ENCODE results near the gene SNX14. TPM values are rescaled to one million over a fixed set of nuclear protein-coding genes. Genes with fewer than 3 reads are reported as not detected.

The SNX14 gene
- total RNA-seq, 1 experiment from 2014 or later: 84.8 TPM

DNA sequence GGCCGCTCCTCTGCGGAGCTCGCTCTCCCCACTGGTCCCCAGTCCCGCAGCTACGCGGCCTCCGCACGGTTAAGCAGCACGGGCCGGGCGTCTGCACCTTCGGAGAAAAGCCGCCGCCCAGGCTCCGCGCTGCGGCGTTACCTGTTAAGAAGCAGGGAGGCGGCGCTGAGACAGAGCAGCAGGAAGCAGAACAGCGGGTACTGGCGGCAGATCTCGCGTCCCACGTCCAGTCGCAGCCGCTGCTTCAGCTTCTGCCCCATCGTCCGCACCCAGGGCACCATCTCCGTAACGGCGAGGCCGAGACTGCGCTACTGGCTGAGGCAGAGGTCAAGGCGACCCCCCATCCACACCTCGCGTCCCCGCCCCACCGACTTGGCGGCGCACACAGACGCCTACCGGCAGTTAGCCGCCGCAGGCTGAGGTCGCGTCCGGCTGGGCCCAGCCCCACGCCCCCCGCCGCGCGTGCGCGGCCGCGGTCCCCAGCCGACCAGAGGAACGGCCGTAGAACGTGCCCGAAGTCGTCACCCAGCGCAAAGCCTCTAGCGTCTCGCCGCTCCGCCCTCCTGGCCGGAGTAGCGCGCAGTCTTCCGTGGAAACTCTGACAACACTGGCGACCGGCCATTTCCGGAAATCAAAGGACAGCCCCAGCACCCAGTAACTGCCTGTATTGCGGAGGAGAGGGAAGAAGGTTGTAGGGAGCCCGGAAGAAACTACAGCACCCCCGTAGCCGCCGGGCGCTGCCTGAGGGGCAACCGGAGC lies at the start of gene SNX14 (continued):
- TF ChIP-seq FOSL1 (IDR thresholded peaks at IDR 0.05; ENCODE audit: low read depth): peak; percentile 62

DNA sequence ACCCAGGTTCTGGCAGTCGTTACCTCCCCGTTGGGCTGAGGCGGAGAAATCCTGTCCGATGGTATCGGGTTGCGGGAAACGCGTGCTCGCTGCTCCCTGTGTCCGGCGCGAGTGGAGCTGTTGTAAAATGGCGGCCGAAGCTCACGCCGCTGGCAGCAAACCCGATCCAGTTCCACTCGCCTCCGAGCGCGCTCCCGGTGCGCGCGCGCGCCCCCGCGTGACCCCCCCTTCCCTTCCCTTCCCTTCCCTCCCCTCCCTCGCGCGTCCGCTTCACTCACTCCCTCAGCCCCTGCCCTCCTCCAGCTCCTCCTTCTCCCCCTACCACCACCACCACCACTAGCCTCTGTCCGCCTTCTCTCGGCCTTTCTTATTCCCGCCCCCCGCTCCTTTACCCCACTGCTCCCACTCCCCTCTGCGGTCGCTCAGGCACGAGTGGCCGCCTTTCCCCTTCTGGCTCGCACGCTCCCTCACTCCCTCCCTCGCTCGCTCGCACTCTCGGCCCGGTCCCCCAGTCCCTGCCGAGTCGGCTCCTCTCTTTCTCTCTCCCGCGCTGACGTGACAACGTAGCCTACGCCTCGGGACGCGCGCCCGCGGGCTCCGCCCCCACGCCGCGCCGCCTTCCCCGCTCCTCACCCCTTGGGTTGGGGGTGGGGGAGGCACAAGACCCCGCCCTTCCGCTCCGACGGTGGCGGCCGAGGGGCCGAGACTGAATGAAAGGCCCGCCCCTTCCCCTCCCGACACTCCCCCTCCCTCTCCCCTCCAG lies 49.3 kb upstream of the SNX14 start, which contains the start of gene SYNCRIP:
Gene SYNCRIP (minus strand): TSS at position 113 of the 763 bp plus-strand sequence. CDS start 1,447 bp downstream, outside the sequence.
- H3K79me2 ChIP-seq (ENCODE audit: insufficient read depth, low read length): peaks cover 51% of the 10 kb centered on the region
- intact Hi-C loops (cut with micrococcal nuclease): loop anchor here (1.0 kb wide), 1 partner anchor 35 kb away; no protein-coding TSS in a partner anchor
- TF ChIP-seq RAD21 (IDR thresholded peaks at IDR 0.05; ENCODE audit: low read depth) (no peak), POLR2A (IDR thresholded peaks at IDR 0.05; ENCODE audit: borderline replicate concordance, extremely low read depth, insufficient read depth, insufficient read length) (peak; percentile 87), SRF (IDR thresholded peaks at IDR 0.05; ENCODE audit: low read depth) (no peak), SIN3A (IDR thresholded peaks at IDR 0.05; ENCODE audit: low read depth) (peak; percentile 80), SP1 (IDR thresholded peaks at IDR 0.05; ENCODE audit: low read depth) (peak; percentile 76), YY1 (IDR thresholded peaks at IDR 0.05; ENCODE audit: extremely low read depth, insufficient replicate concordance, low read depth, low read length) (peak; percentile 79), CBX3 (IDR thresholded peaks at IDR 0.05; ENCODE audit: low read depth) (no peak; the same call in 1 of the 2 replicates), ZFX (IDR thresholded peaks at IDR 0.05) (no peak), POLR2AphosphoS5 (IDR thresholded peaks at IDR 0.05; ENCODE audit: low read depth, low read length) (peak; percentile 90), EZH2phosphoT487 (IDR thresholded peaks at IDR 0.05; ENCODE audit: borderline replicate concordance) (no peak), FOSL1 (IDR thresholded peaks at IDR 0.05; ENCODE audit: low read depth) (no peak), EGR1 (IDR thresholded peaks at IDR 0.05; ENCODE audit: low read depth) (peak; percentile 82), JUND (IDR thresholded peaks at IDR 0.05) (peak; percentile 19; the same call in 1 of the 2 replicates)
- TF ChIP-seq, protein P1, sequence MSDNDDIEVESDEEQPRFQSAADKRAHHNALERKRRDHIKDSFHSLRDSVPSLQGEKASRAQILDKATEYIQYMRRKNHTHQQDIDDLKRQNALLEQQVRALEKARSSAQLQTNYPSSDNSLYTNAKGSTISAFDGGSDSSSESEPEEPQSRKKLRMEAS (IDR thresholded peaks at IDR 0.05): peak; percentile 54; the same call in 1 of the 2 replicates
- TF ChIP-seq, protein P2, sequence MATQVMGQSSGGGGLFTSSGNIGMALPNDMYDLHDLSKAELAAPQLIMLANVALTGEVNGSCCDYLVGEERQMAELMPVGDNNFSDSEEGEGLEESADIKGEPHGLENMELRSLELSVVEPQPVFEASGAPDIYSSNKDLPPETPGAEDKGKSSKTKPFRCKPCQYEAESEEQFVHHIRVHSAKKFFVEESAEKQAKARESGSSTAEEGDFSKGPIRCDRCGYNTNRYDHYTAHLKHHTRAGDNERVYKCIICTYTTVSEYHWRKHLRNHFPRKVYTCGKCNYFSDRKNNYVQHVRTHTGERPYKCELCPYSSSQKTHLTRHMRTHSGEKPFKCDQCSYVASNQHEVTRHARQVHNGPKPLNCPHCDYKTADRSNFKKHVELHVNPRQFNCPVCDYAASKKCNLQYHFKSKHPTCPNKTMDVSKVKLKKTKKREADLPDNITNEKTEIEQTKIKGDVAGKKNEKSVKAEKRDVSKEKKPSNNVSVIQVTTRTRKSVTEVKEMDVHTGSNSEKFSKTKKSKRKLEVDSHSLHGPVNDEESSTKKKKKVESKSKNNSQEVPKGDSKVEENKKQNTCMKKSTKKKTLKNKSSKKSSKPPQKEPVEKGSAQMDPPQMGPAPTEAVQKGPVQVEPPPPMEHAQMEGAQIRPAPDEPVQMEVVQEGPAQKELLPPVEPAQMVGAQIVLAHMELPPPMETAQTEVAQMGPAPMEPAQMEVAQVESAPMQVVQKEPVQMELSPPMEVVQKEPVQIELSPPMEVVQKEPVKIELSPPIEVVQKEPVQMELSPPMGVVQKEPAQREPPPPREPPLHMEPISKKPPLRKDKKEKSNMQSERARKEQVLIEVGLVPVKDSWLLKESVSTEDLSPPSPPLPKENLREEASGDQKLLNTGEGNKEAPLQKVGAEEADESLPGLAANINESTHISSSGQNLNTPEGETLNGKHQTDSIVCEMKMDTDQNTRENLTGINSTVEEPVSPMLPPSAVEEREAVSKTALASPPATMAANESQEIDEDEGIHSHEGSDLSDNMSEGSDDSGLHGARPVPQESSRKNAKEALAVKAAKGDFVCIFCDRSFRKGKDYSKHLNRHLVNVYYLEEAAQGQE (IDR thresholded peaks at IDR 0.05; ENCODE audit: low read depth): no peak
- TF ChIP-seq, protein P3, sequence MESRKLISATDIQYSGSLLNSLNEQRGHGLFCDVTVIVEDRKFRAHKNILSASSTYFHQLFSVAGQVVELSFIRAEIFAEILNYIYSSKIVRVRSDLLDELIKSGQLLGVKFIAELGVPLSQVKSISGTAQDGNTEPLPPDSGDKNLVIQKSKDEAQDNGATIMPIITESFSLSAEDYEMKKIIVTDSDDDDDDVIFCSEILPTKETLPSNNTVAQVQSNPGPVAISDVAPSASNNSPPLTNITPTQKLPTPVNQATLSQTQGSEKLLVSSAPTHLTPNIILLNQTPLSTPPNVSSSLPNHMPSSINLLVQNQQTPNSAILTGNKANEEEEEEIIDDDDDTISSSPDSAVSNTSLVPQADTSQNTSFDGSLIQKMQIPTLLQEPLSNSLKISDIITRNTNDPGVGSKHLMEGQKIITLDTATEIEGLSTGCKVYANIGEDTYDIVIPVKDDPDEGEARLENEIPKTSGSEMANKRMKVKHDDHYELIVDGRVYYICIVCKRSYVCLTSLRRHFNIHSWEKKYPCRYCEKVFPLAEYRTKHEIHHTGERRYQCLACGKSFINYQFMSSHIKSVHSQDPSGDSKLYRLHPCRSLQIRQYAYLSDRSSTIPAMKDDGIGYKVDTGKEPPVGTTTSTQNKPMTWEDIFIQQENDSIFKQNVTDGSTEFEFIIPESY (IDR thresholded peaks at IDR 0.05; ENCODE audit: extremely low read depth, insufficient replicate concordance, low read length): no peak

More for the DNA sequence above, 49.3 kb upstream of the SNX14 start, which contains the start of gene SYNCRIP:
- peak within 1 kb of the TSS; percentile 89 for H3K4me2 ChIP-seq (ENCODE audit: low read length)
- CTCF ChIA-PET: interaction anchor here (1.9 kb wide), 1 partner anchor 17 kb away, joined by 10 read pairs; no protein-coding TSS in a partner anchor
- H3K4me3 ChIP-seq (replicated peaks in 1 of 2; ENCODE audit: low read depth in 1 of 2, low read length in 2 of 2): peak within 1 kb of the TSS; percentile 98 to 99
- H3K9me2 ChIP-seq (ENCODE audit: insufficient read depth): no peaks in the 10 kb centered on the region
- RAD21 ChIA-PET (ENCODE audit: low non-redundant PET in 1 of 2, low total read pairs in 2 of 2, uncharacterized antibody in 2 of 2, unreplicated experiment in 2 of 2): interaction anchor here in 1 of 2 experiments (0.6 to 1.2 kb wide), 2 partner anchors 36 to 45 kb away, joined by 3 to 5 read pairs; no protein-coding TSS in a partner anchor
- H3K4me1 ChIP-seq (ENCODE audit: control insufficient read depth in 1 of 2, insufficient read depth in 2 of 2, low read length in 2 of 2): peaks cover 9 to 35% of the 10 kb centered on the region in 2 experiments; a peak in 3 of 4 replicates
- no peaks in the 10 kb centered on the region for H3K27me3 ChIP-seq (ENCODE audit: insufficient read depth, low read length)
- DNase-seq (ENCODE audit: low read depth, low spot score) (peak; percentile 94), ATAC-seq (peak; percentile 81)
- BruUV-seq (replicated peaks): no TSS peak
- H4K20me1 ChIP-seq (ENCODE audit: insufficient read depth): peaks cover 32% of the 10 kb centered on the region
- H3K9me3 ChIP-seq (ENCODE audit: control insufficient read depth in 1 of 2, insufficient read depth in 1 of 2, low read depth in 1 of 2, low read length in 2 of 2): no peaks in the 10 kb centered on the region
- peaks cover 20 to 40% of the 10 kb centered on the region in 2 experiments for H3K36me3 ChIP-seq (ENCODE audit: control insufficient read depth in 1 of 2, insufficient read depth in 2 of 2, low read length in 2 of 2)
- peak within 1 kb of the TSS; percentile 99 for H3K27ac ChIP-seq (ENCODE audit: low read depth, low read length)
- no peak within 1 kb of the TSS for H2AFZ ChIP-seq (ENCODE audit: low read depth, low read length, poor library complexity, severe bottlenecking)
- POLR2A ChIA-PET: interaction anchor here (0.7 to 8.5 kb wide), 12 partner anchors 12 to 211 kb away, joined by 3 to 192 read pairs (median 4); partner anchors contain the start of genes NT5E and SNX14
- peak within 1 kb of the TSS; percentile 100 for H3K9ac ChIP-seq (ENCODE audit: low read length)
